NCI-H1694 (cell line): Measurements from ENCODE around the gene DOCK3.

Experiments used
- DNase-seq: peaks from one replicate; lab custom pipeline; 2025; lab: John Stamatoyannopoulos, UW

Gene DOCK3

DNA sequence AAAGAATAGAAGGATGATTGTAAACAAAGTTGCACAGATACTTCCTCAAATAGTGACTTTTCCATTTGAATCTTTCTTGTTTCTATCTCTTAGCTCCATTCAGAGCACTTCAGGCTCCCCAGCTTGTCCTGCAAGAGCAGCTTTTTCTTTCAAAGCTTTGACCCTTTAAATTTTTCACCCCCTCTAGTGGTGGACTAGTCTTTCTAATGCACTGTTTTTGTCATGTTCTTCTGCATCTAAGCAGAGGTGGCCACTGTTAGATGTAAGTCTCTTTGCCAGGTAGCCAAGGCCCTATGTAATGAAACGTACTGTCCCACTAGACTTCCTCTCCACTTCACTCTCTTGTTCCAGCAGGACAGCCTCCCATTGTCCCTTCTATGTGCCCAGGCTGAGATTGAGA lies 636.3 kb downstream of the DOCK3 start:
- DNase-seq: no peak

GRCh38 chr3:51328206-51328605 lies 653.5 kb downstream of the DOCK3 start:
- DNase-seq: no peak

GRCh38 chr3:51330046-51330445 lies 655.3 kb downstream of the DOCK3 start:
- no peak for DNase-seq

DNA sequence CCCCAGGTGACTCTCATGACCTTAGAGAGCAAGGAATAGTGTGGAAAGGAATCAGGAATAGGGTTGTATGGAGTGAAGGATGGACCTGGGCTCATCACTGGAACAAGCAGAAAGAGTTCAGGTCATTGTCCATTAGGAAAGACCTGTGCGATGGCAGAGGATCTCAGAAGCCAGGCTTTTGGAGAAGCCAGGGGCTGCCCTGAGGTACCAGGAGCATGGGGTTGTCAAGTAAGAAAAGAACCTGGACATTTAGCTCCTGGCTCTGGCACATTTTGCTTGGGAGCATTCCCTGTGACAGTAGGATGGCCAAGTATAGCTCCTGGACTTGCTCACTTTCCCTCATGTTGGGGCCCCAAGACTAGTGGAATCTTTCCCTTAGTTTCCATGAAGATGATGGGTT lies 657.4 kb downstream of the DOCK3 start:
- no peak for DNase-seq

DNA sequence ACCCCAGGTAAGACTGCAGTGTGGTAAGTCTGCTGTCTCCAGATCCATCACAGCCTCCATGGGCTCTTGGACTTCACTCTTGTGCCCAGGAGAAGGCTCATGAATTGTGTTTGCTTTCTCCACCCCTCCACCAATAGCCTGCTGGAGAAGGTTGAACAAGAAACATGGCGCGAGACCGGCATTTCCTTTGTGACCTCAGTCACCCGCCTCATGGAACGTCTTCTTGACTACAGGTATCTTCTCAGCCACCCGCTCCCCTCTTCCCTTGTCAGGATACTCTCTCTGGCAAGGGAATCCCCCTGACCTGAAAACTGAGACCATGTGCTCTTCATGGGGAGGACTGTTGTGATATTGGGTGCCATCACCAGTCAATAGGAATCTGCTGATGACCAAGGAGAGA lies 658.3 kb downstream of the DOCK3 start:
- DNase-seq: no peak

DNA sequence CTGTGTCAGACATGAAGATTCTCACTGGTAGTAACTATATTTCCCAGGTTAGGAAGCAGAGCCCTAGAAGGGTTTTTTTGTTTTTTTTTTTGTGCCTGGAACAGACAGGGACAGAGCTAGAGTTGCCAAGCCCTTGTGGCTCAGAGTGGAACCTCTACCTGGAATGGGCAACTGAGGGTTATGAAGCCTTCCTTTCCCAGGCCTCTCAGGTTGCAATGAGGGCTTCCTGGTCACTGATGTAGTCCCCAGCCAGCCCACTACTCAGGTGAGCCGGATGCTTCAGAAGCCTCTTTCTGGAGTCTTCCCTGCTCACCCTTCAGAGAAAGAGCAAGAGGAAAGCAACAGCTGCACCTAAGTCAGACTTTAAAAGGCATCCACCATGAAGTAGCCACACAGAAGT lies 661.5 kb downstream of the DOCK3 start:
- no peak for DNase-seq

DNA sequence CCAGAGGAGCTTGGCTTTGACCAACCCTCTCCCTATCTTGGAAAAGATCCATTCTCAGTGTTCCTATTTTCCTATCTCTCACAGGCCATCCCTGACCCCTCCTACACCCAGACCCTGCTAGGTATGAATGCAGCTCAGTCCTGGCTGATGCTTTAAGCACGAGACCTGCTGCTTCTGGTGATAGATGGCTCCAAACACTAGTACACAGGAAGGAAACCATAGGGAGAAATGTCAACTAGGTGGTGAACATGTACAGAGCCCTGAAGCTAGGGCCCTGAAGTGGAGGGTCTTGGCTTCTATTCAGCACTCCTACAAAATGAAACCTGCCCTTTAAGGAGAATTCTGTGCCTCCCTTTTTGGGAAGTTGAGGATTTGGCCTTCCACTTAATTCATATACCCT lies 662.9 kb downstream of the DOCK3 start:
- DNase-seq: no peak

DNA sequence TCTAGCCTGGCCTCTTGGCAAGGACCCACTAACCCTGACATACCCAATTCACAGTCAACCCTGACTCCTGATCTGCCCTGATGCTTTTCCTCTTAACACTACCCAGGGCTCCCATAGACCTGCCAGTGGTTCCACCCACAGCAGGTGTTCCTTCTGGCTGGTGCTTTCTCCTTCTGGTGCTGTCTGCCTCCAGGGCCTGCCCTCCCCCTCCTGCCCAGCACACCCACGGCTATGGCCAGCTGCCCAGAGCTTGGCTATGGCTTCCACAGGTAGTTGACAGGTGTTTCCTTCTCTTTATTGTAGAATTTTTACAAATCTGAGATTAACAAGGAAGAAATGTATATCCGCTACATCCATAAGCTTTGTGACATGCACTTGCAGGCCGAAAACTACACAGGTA lies 663.9 kb downstream of the DOCK3 start:
- DNase-seq: no peak

GRCh38 chr3:51340013-51340829 lies 665.5 kb downstream of the DOCK3 start:
- no peak for DNase-seq

GRCh38 chr3:51340989-51341636 lies 666.4 kb downstream of the DOCK3 start:
- DNase-seq: no peak

DNA sequence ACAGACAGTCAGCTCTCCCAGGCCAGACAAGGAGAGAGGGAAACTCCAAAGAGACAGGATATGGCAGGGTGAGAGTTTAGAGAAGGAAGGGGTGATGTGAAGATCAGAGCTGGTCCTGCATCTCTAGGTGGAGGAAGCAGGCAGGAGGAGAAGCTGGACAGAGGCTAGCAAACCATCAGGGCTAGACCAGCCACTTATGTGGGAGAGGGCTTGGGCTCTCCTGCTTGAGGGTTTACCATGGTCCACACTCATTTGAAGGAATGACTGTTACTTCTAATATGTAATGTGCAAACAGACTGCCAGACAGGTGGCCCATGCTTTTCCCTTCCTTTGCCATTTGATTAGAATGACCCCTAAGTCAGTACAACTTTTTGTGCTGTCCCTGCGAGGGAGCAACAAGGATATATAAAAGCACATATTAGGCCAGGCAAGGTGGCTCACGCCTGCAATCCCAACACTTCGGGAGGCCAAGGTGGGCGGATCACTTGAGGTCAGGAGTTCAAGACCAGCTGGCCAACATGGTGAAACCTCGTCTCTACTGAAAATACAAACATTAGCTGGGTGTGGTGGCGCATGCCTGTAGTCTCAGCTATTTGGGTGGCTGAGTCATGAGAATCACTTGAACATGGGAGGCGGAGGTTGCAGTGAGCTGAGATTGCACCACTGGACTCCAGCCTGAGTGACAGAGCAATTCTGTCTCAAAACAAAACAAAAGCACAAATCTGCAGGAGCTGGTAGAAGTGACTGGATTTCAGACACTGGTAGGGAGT lies 669.4 kb downstream of the DOCK3 start:
- DNase-seq: no peak

GRCh38 chr3:51350751-51351150 lies 676.0 kb downstream of the DOCK3 start:
- DNase-seq: no peak

DNA sequence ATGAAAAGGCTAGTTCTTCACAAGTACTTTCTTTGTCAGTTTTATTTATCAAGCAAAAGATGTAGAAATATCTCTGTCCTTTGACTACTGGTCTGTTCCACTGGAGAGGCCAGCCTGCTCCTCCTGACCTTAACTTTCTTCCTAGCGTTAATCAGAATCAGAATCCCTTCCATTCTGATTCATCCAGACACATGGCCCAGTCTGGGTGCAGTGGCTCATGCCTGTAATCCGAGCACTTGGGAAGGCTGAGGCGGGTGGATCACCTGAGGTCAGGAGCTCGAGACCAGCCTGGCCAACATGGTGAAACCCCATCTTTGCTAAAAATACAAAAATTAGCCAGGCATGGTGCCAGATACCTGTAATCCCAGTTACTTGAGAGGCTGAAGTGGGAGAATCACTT lies 678.4 kb downstream of the DOCK3 start:
- no peak for DNase-seq

- DNase-seq: no peak
Measured at GRCh38 chr3:51353691-51354090, 679.0 kb downstream of the DOCK3 start.

GRCh38 chr3:51354172-51354571 lies 679.4 kb downstream of the DOCK3 start:
- no peak for DNase-seq

GRCh38 chr3:51354731-51355615 lies 680.2 kb downstream of the DOCK3 start:
- DNase-seq: no peak

DNA sequence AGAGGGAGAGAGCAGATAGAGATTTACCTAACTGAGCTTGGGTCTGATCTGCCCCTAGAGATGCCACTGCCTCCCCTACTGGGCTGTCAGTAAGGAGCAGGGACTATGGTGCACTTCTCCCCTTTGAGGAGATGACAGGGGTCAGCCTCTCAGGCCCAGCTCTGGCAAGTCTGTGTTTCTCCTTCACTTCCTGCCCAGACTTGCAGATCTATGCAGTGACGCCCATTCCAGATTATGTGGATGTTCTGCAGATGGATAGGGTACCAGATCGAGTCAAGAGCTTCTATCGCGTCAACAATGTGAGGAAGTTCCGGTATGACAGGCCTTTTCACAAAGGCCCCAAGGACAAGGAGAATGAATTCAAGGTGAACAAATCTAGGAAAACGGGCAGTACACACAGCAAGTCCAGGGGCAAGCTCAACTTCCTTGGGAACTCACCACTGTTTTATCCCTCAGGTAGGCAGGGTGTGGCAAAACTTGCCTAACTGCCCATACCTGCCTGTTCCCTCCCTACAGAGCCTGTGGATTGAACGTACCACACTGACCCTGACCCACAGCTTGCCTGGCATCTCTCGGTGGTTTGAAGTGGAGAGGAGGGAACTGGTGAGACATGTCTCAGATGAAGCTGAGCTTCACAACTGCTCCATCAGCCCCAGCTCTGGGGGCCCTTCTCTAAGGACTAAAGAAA lies 681.3 kb downstream of the DOCK3 start:
- no peak for DNase-seq

GRCh38 chr3:51357856-51358255 lies 683.1 kb downstream of the DOCK3 start:
- DNase-seq: no peak

DNA sequence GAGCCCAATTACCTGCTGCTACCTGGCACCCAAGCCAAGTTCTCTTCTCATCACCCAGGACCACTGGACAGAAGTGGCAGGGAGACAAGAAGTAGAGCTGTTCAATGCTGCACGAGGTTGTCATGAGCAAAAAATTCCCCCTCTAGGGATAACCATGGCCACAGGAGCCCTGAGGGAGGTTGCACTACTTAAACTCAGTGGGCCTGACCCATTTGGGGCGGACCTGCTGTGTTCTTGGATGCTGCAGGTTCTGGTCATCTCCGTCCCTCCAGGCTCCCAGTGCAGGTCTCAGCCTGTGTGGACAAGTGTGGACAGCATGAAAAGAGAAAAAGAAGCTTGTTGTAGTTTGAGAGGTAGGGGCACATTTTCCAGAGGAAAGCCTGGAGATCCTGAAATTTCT lies 684.3 kb downstream of the DOCK3 start:
- DNase-seq: no peak

DNA sequence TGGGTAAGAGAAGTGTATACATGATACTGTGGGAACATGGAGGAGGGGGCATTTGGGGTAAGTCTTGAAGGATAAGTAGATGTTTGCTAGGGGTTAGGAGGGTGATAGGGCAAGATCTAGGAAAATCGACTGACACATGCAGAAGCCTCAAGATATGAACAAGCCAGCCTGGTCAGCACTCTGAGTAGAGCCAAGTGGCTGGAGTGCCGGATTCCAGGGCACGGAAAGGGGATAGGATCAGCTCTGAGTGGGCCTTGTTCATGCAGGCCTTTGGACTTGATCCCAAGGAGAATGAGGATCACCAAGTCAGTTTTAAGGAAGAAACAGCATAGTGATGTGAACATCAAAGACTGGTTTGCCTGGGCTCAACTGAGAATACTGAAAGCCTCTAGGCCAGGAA lies 686.1 kb downstream of the DOCK3 start:
- no peak for DNase-seq

DNA sequence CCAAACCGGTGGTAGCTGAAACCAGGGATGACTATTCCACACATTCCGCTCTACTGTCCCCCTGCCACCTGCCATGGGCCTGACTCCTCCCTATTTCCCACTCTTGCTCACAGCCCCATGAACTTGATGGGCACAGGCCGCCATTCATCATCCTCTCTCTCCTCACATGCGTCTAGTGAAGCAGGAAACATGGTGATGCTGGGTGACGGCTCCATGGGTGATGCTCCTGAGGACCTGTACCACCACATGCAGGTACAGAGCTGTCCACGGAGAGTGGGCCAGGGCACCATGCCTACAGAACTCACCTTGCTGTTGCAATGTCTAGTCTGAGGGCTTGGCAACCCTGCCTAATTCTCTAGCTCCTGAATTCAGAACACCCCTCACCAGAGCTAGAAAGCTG lies 687.0 kb downstream of the DOCK3 start:
- no peak for DNase-seq
